ENCODE data around the gene TTC36. TPM values are rescaled to one million over a fixed set of nuclear protein-coding genes. Genes with fewer than 3 reads are reported as not detected.

TTC36 gene
- total RNA-seq, 1 experiment from 2014 or later: 0.38 TPM

DNA sequence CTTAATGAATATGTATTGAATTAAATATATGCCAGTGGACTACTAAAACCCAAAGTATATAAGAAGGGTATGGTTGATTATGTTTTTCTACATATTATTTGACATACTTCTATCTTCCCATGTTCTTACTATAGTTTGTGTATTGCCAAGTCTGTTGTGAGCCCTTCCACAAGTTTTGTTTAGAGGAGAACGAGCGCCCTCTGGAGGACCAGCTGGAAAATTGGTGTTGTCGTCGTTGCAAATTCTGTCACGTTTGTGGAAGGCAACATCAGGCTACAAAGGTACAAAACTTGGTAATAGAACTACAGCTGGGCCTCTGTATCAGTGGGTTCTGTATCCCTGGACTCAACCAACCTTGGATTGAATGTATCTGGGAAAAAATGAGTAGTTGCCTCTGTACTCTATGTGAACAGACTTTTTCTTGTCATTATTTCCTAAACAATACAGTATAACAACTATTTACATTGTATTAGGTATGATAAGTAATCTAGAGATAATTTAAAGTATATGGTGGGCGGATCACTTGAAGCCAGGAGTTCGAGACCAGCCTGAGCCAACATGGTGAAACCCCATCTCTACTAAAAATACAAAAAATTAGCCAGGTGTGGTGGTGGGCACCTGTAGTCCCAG is 38.7 kb upstream of the TTC36 start:
- TF ChIP-seq, protein P1, sequence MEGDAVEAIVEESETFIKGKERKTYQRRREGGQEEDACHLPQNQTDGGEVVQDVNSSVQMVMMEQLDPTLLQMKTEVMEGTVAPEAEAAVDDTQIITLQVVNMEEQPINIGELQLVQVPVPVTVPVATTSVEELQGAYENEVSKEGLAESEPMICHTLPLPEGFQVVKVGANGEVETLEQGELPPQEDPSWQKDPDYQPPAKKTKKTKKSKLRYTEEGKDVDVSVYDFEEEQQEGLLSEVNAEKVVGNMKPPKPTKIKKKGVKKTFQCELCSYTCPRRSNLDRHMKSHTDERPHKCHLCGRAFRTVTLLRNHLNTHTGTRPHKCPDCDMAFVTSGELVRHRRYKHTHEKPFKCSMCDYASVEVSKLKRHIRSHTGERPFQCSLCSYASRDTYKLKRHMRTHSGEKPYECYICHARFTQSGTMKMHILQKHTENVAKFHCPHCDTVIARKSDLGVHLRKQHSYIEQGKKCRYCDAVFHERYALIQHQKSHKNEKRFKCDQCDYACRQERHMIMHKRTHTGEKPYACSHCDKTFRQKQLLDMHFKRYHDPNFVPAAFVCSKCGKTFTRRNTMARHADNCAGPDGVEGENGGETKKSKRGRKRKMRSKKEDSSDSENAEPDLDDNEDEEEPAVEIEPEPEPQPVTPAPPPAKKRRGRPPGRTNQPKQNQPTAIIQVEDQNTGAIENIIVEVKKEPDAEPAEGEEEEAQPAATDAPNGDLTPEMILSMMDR (IDR thresholded peaks at IDR 0.05; ENCODE audit: unreplicated experiment): peak; percentile 54
- no peaks in the 10 kb centered on the region for H3K4me1 Mint-ChIP-seq (ENCODE audit: low read depth, unreplicated experiment)
- DNase-seq: peak; percentile 64
- intact Hi-C loops (cut with micrococcal nuclease; ENCODE audit: unreplicated experiment): loop anchor here (1.0 to 10.0 kb wide), 2 partner anchors 86 to 194 kb away; no protein-coding TSS in a partner anchor
- no peak overlapping the region for H3K27ac Mint-ChIP-seq (ENCODE audit: unreplicated experiment)
- no peaks in the 10 kb centered on the region for H3K27me3 Mint-ChIP-seq (ENCODE audit: unreplicated experiment)
- H3K36me3 Mint-ChIP-seq (ENCODE audit: insufficient read depth, unreplicated experiment): peaks cover 10% of the 10 kb centered on the region
- CTCF ChIA-PET: interaction anchor here (0.7 kb wide), 1 partner anchor 193 kb away, joined by 4 read pairs; no protein-coding TSS in a partner anchor
- H3K9me3 Mint-ChIP-seq (ENCODE audit: low read depth, unreplicated experiment): no peaks in the 10 kb centered on the region
- no peak overlapping the region for H3K4me3 Mint-ChIP-seq (ENCODE audit: low read depth, unreplicated experiment)
- BruUV-seq (replicated peaks): no TSS peak

DNA sequence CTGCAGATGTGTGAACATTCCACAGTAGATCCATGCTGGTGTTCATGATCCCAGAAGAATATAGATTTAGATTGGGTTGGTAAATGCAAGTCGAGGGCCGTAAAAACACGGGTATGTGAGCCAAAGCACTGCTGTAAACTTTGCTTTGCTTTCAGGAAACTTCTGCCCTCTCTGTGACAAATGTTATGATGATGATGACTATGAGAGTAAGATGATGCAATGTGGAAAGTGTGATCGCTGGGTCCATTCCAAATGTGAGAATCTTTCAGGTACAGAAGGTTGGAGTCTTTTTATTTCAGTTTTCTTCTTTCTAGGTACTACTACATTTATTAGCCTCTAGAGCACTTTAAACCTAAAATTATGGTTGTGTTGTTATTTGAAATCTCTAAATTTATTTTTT is 36.2 kb upstream of the TTC36 start:
- Mint-ChIP-seq H3K27me3 (ENCODE audit: unreplicated experiment) (no peaks in the 10 kb centered on the region), H3K4me1 (ENCODE audit: low read depth, unreplicated experiment) (no peaks in the 10 kb centered on the region), H3K9me3 (ENCODE audit: low read depth, unreplicated experiment) (no peaks in the 10 kb centered on the region), H3K27ac (ENCODE audit: unreplicated experiment) (no peak overlapping the region), H3K36me3 (ENCODE audit: insufficient read depth, unreplicated experiment) (peaks cover 8% of the 10 kb centered on the region), H3K4me3 (ENCODE audit: low read depth, unreplicated experiment) (no peak overlapping the region)
- TF ChIP-seq, protein P1 (IDR thresholded peaks at IDR 0.05; ENCODE audit: unreplicated experiment): no peak
- BruUV-seq (replicated peaks): no TSS peak
- CTCF ChIA-PET: no interaction called here
- intact Hi-C loops (cut with micrococcal nuclease; ENCODE audit: unreplicated experiment): no loop called here
- DNase-seq: no peak

DNA sequence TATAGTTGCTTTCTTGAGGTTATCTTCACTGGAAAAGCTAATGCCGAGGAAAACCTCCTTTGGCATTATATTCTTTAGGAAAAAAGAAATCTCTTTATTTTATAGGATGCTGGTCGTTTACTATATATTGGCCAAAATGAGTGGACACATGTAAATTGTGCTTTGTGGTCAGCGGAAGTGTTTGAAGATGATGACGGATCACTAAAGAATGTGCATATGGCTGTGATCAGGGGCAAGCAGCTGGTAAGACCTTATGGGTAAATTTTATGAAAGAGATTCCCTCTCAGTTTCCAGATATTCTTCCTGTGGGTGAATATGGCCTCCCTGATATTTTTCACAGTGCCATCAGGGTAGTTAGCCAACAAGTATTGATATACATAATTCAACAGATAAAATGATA is 29.4 kb upstream of the TTC36 start:
- BruUV-seq (replicated peaks): no TSS peak
- Mint-ChIP-seq H3K4me1 (ENCODE audit: low read depth, unreplicated experiment) (no peaks in the 10 kb centered on the region), H3K27ac (ENCODE audit: unreplicated experiment) (no peak overlapping the region), H3K36me3 (ENCODE audit: insufficient read depth, unreplicated experiment) (peaks cover 32% of the 10 kb centered on the region), H3K9me3 (ENCODE audit: low read depth, unreplicated experiment) (no peaks in the 10 kb centered on the region), H3K4me3 (ENCODE audit: low read depth, unreplicated experiment) (no peak overlapping the region), H3K27me3 (ENCODE audit: unreplicated experiment) (no peaks in the 10 kb centered on the region)
- intact Hi-C loops (cut with micrococcal nuclease; ENCODE audit: unreplicated experiment): no loop called here
- no peak for DNase-seq
- TF ChIP-seq, protein P1 (IDR thresholded peaks at IDR 0.05; ENCODE audit: unreplicated experiment): no peak
- CTCF ChIA-PET: no interaction called here

DNA sequence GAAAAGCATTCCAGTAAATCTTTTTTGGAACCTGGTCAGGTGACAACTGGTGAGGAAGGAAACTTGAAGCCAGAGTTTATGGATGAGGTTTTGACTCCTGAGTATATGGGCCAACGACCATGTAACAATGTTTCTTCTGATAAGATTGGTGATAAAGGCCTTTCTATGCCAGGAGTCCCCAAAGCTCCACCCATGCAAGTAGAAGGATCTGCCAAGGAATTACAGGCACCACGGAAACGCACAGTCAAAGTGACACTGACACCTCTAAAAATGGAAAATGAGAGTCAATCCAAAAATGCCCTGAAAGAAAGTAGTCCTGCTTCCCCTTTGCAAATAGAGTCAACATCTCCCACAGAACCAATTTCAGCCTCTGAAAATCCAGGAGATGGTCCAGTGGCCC is 24.1 kb upstream of the TTC36 start:
- Mint-ChIP-seq H3K27ac (ENCODE audit: unreplicated experiment) (no peak overlapping the region), H3K4me1 (ENCODE audit: low read depth, unreplicated experiment) (no peaks in the 10 kb centered on the region), H3K9me3 (ENCODE audit: low read depth, unreplicated experiment) (no peaks in the 10 kb centered on the region), H3K27me3 (ENCODE audit: unreplicated experiment) (no peaks in the 10 kb centered on the region), H3K4me3 (ENCODE audit: low read depth, unreplicated experiment) (no peak overlapping the region), H3K36me3 (ENCODE audit: insufficient read depth, unreplicated experiment) (peaks cover 47% of the 10 kb centered on the region)
- no TSS peak for BruUV-seq (replicated peaks)
- CTCF ChIA-PET: interaction anchor here (0.6 kb wide), 1 partner anchor 21 kb away, joined by 3 read pairs; no protein-coding TSS in a partner anchor
- intact Hi-C loops (cut with micrococcal nuclease; ENCODE audit: unreplicated experiment): no loop called here
- TF ChIP-seq, protein P1 (IDR thresholded peaks at IDR 0.05; ENCODE audit: unreplicated experiment): no peak
- no peak for DNase-seq

All from Calu3 (cell line).